SK-N-MC (cell line): ENCODE data around the gene OSGIN1.

Experiments used
- EZH2 ChIP-seq: fragments of 200-600 bp; sonication (generic); IDR thresholded peaks from one replicate; pipeline ENCODE4 v1.6.1; 2017; ENCODE audit warnings: antibody characterized with exemption
- POLR2AphosphoS5 ChIP-seq: IDR thresholded peaks from 2 replicates; pipeline ENCODE4 v1.6.1; 2012; ENCODE audit warnings: mild to moderate bottlenecking, low read depth, low read length, borderline replicate concordance

DNA sequence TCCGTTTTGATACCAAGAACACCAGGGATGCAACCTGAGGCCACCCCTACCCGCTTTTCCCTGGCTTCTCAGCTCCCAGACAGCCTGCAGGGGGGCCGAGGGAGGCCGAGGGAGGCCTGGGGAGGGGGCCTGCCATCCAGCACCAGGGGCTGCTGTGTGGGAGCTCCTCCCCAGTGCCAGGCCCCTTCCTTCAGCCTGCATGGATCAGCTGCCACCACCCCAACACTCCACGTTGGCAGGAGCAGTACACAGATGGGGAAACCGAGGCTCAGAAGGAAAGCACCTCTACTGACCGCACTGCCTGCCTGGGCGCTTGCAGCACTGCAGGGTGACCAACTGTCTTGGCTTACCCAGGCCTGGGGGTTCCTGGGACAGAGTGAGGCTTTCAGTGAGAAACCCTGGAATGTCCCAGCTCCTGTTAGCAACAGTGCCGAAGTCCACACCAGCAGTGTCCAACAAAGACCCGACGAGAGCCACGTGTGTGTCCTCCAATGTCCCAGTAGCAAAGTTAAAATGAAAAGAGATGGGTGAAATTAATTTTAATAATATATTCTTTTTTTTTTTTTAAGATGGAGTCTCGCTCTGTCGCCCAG, 5.3 kb upstream of the OSGIN1 start:
- TF ChIP-seq EZH2, result no peak
- no peak for TF ChIP-seq POLR2AphosphoS5
